Measurements from ENCODE around the gene EZR. TPM values are rescaled to one million over a fixed set of nuclear protein-coding genes. Genes with fewer than 3 reads are reported as not detected.

Gene EZR
- total and polyA plus RNA-seq, 8 donors: 69.5 to 317 (median 218) TPM

GRCh38 chr6:158865769-158866168 is 46.6 kb upstream of the EZR start:
- WGBS, 5 donors: 69 to 84% (median 78%) methylated on average over 2 of the region's 2 CpGs
- Histone ChIP-seq H3K27me3 (no peaks in the 10 kb centered on the region), H3K4me3 (no peak overlapping the region), H3K36me3 (no peaks in the 10 kb centered on the region), H3K9me3 (no peaks in the 10 kb centered on the region), H3K4me1 (peaks cover 4 to 17% (median 8%) of the 10 kb centered on the region in 4 donors), H3K27ac (no peak overlapping the region)
- no peak for DNase-seq
- TF ChIP-seq POLR2AphosphoS5 (IDR thresholded peaks at IDR 0.05): no peak
- TF ChIP-seq, protein P1, sequence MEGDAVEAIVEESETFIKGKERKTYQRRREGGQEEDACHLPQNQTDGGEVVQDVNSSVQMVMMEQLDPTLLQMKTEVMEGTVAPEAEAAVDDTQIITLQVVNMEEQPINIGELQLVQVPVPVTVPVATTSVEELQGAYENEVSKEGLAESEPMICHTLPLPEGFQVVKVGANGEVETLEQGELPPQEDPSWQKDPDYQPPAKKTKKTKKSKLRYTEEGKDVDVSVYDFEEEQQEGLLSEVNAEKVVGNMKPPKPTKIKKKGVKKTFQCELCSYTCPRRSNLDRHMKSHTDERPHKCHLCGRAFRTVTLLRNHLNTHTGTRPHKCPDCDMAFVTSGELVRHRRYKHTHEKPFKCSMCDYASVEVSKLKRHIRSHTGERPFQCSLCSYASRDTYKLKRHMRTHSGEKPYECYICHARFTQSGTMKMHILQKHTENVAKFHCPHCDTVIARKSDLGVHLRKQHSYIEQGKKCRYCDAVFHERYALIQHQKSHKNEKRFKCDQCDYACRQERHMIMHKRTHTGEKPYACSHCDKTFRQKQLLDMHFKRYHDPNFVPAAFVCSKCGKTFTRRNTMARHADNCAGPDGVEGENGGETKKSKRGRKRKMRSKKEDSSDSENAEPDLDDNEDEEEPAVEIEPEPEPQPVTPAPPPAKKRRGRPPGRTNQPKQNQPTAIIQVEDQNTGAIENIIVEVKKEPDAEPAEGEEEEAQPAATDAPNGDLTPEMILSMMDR (IDR thresholded peaks at IDR 0.05): no peak
- no peak for TF ChIP-seq POLR2A (IDR thresholded peaks at IDR 0.05)
- no peak for TF ChIP-seq EP300 (IDR thresholded peaks at IDR 0.05)
- intact Hi-C loops (cut with DNase I; ENCODE audit: low total_unique reads): no loop called here

DNA sequence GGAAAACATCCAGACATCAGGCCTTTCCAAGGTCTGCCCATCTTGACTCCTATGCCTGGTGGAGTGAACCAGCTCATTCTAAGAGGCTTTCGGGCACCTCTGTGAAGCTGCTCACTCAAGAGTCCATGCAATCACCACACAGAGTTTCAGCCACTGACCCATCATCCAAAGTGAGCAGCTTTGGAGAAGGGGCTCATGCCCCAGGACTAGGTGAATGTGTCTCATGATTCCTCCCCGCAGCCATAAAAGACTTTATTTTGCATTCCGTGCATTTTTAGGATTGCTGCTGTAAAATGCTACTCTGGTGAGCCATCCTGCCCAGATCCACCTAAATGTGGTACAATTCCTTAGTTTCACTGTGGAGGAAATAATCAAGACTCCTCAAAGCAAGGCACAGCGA is 44.5 kb upstream of the EZR start:
- Histone ChIP-seq H3K4me3 (no peak overlapping the region), H3K27me3 (no peaks in the 10 kb centered on the region), H3K9me3 (no peaks in the 10 kb centered on the region), H3K27ac (no peak overlapping the region), H3K36me3 (no peaks in the 10 kb centered on the region), H3K4me1 (peaks cover 0 to 12% (median 2%) of the 10 kb centered on the region in 4 donors)
- DNase-seq: no peak
- intact Hi-C loops (cut with DNase I; ENCODE audit: low total_unique reads): no loop called here
- TF ChIP-seq EP300 (IDR thresholded peaks at IDR 0.05): no peak
- no peak for TF ChIP-seq POLR2AphosphoS5 (IDR thresholded peaks at IDR 0.05)
- WGBS, 5 donors: 85 to 98% (median 93%) methylated on average over 4 of the region's 4 CpGs

GRCh38 chr6:158861686-158862381 is 42.7 kb upstream of the EZR start:
- peak overlapping the region; percentile 78 to 89 (median 82) for H3K27ac ChIP-seq
- no peaks in the 10 kb centered on the region for H3K9me3 ChIP-seq
- H3K36me3 ChIP-seq: no peaks in the 10 kb centered on the region
- no peak overlapping the region for H3K4me3 ChIP-seq
- TF ChIP-seq, protein P1 (IDR thresholded peaks at IDR 0.05): no peak
- TF ChIP-seq POLR2AphosphoS5 (IDR thresholded peaks at IDR 0.05): peak in 2 of 3 donors; percentile 43 to 62
- TF ChIP-seq EP300 (IDR thresholded peaks at IDR 0.05): no peak
- TF ChIP-seq POLR2A (IDR thresholded peaks at IDR 0.05): no peak
- no peaks in the 10 kb centered on the region for H3K27me3 ChIP-seq
- H3K4me1 ChIP-seq: peaks cover 0 to 19% (median 3%) of the 10 kb centered on the region in 4 donors
- intact Hi-C loops (cut with DNase I; ENCODE audit: low total_unique reads): no loop called here
- peak in 1 of 2 donors; percentile 79 for DNase-seq
- 42 to 72% (median 56%) methylated on average over 4 of the region's 4 CpGs for WGBS, 5 donors

- TF ChIP-seq POLR2AphosphoS5 (IDR thresholded peaks at IDR 0.05) (no peak), EP300 (IDR thresholded peaks at IDR 0.05) (no peak), POLR2A (IDR thresholded peaks at IDR 0.05) (no peak)
- TF ChIP-seq, protein P1 (IDR thresholded peaks at IDR 0.05): no peak
- WGBS, 5 donors: 59 to 78% (median 68%) methylated on average over 6 of the region's 6 CpGs
- DNase-seq: no peak
- Histone ChIP-seq H3K27ac (peak overlapping the region; percentile 59 to 89 (median 80)), H3K9me3 (no peaks in the 10 kb centered on the region), H3K27me3 (no peaks in the 10 kb centered on the region), H3K36me3 (no peaks in the 10 kb centered on the region), H3K4me3 (no peak overlapping the region), H3K4me1 (peaks cover 0 to 32% (median 10%) of the 10 kb centered on the region in 4 donors)
- intact Hi-C loops (cut with DNase I; ENCODE audit: low total_unique reads): no loop called here
Measured at GRCh38 chr6:158860279-158860865, 41.2 kb upstream of the EZR start.
